Fibroblast of the aortic adventitia (primary cell): ENCODE measurements around the gene GSS. TPM values are rescaled to one million over a fixed set of nuclear protein-coding genes. Genes with fewer than 3 reads are reported as not detected.

Experiments used
- DNase-seq: peaks from one replicate; pipeline ENCODE4 v3.0.0-alpha.2; 2010; ENCODE audit warnings: low read depth
- H3K4me3 ChIP-seq: 2 replicates; pipeline ENCODE4 v1.5.1; 2011; ENCODE audit warnings: low read depth, mild to moderate bottlenecking, control low read depth, low read length, moderate library complexity
- CTCF ChIP-seq: IDR thresholded peaks from 2 replicates; pipeline ENCODE4 v1.5.1; 2011; ENCODE audit warnings: mild to moderate bottlenecking, low read length, control low read depth, inconsistent platforms; ENCODE audit not compliant: insufficient read depth
- total RNA-seq: library from RNA; depleted of rRNA; stranded (reverse); fragments of >200 nt; gene quantifications from 2 replicates; pipeline ENCODE4 v1.2.3, GENCODE V29; 2012; ENCODE audit warnings: low replicate concordance

Gene GSS
- total RNA-seq, 1 donor: 57.8 TPM

GRCh38 chr20:34948030-34948429 lies 7.6 kb downstream of the GSS start:
- TF ChIP-seq CTCF: peak; percentile 15
- peak; percentile 80 for DNase-seq
- H3K4me3 ChIP-seq: no peak overlapping the region

DNA sequence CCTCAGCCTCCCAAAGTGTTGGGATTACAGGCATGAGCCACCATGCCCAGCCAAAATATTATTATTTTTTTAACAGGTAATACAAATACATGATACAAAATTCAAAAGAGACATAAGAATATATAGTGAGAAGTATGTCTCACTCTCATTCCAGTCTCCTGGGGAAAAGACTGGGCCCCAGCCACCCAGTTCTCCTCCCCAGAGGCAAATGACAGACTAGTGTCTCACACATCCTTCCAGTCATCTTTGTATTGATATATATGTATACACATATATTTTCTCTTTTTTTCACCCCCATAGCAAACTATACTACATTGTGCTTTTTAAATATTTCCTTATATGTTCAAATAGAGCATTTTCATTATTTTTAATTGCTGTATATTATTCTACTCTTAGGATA lies 8.3 kb downstream of the GSS start:
- TF ChIP-seq CTCF: no peak
- no peak for DNase-seq
- H3K4me3 ChIP-seq: no peak overlapping the region

GRCh38 chr20:34946661-34947060 lies 8.9 kb downstream of the GSS start:
- no peak for TF ChIP-seq CTCF
- H3K4me3 ChIP-seq: no peak overlapping the region
- no peak for DNase-seq

GRCh38 chr20:34945315-34946077 lies 10.1 kb downstream of the GSS start:
- no peak for DNase-seq
- TF ChIP-seq CTCF: no peak
- no peak overlapping the region for H3K4me3 ChIP-seq

GRCh38 chr20:34943808-34944567 lies 11.6 kb downstream of the GSS start:
- no peak for TF ChIP-seq CTCF
- DNase-seq: no peak
- no peak overlapping the region for H3K4me3 ChIP-seq

DNA sequence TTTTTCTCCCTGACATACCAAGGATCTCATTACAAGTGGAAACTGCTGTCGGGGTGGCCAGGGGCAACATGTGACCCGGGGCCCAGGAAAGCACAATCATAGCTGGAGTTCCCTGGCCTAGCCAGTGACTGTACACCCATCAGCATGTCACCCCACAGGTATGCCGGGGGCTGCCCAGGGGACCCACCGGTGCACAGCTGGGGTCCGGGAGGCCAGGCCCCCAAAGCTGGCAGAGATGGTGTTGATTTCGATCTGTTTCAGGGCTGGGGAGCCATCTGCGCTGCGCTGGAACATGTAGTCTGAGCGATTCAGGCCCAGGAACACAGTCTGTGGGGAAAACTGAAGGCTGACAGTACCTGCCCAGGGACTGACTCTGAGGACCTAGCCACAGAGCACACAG lies 13.3 kb downstream of the GSS start:
- no peak for DNase-seq
- no peak for TF ChIP-seq CTCF
- no peak overlapping the region for H3K4me3 ChIP-seq

GRCh38 chr20:34941226-34941625 lies 14.4 kb downstream of the GSS start:
- no peak for TF ChIP-seq CTCF
- no peak overlapping the region for H3K4me3 ChIP-seq
- DNase-seq: no peak
